ENCODE results near the gene PTPRA. TPM values are rescaled to one million over a fixed set of nuclear protein-coding genes. Genes with fewer than 3 reads are reported as not detected.
"Not testable (repeated sequence)": the region's sequence is repeated elsewhere in the genome, so short reads cannot be mapped to it uniquely, and the experiment has no call there.

The PTPRA gene
- total RNA-seq, 1 experiment from 2014 or later: 38.5 TPM

- no peak for DNase-seq (ENCODE audit: low read depth)
These were observed 169.3 kb downstream of the PTPRA start for GRCh38 chr20:3042625-3043024.

GRCh38 chr20:3043322-3043721, 170.0 kb downstream of the PTPRA start, which contains the start of gene GNRH2:
Gene GNRH2, plus strand, starts transcription at chr20:3043622. Its CDS starts 793 bp downstream, at chr20:3044415.
- no peak for DNase-seq (ENCODE audit: low read depth)

GRCh38 chr20:3044336-3044965, 171.2 kb downstream of the PTPRA start:
- DNase-seq (ENCODE audit: low read depth): no peak

- peak; percentile 74 for DNase-seq (ENCODE audit: low read depth)
These were observed 171.9 kb downstream of the PTPRA start for GRCh38 chr20:3045042-3045815.

GRCh38 chr20:3045816-3046676, 172.8 kb downstream of the PTPRA start, which contains the start of gene MRPS26:
Gene MRPS26, plus strand, starts transcription at chr20:3046052. Its CDS starts 17 bp downstream, at chr20:3046069.
- peak; percentile 83 for DNase-seq (ENCODE audit: low read depth)

- DNase-seq (ENCODE audit: low read depth): no peak
These were observed 173.6 kb downstream of the PTPRA start for GRCh38 chr20:3046677-3047462.

GRCh38 chr20:3047486-3048419, 174.5 kb downstream of the PTPRA start:
- DNase-seq (ENCODE audit: low read depth): no peak

GRCh38 chr20:3051385-3052019, 178.2 kb downstream of the PTPRA start:
- no peak for DNase-seq (ENCODE audit: low read depth)

- no peak for DNase-seq (ENCODE audit: low read depth)
These were observed 186.2 kb downstream of the PTPRA start for GRCh38 chr20:3059489-3059888.

- not testable (repeated sequence) for DNase-seq (ENCODE audit: low read depth)
These were observed 190.8 kb downstream of the PTPRA start for GRCh38 chr20:3064119-3064518.

- peak; percentile 38 for DNase-seq (ENCODE audit: low read depth)
These were observed 194.1 kb downstream of the PTPRA start for GRCh38 chr20:3067139-3068014.

- peak; percentile 40 for DNase-seq (ENCODE audit: low read depth)
These were observed 194.8 kb downstream of the PTPRA start for GRCh38 chr20:3068075-3068474.

GRCh38 chr20:3068986-3069900, 196.0 kb downstream of the PTPRA start:
- peak; percentile 68 for DNase-seq (ENCODE audit: low read depth)

- DNase-seq (ENCODE audit: low read depth): no peak
These were observed 197.4 kb downstream of the PTPRA start for GRCh38 chr20:3070725-3071124.

- DNase-seq (ENCODE audit: low read depth): no peak
These were observed 198.0 kb downstream of the PTPRA start for GRCh38 chr20:3071266-3071609.

- no peak for DNase-seq (ENCODE audit: low read depth)
These were observed 198.6 kb downstream of the PTPRA start, which contains the start of gene OXT for GRCh38 chr20:3071610-3072529. Gene OXT, plus strand, starts transcription at chr20:3071620. Its CDS starts 36 bp downstream, at chr20:3071656.
